HepG2 (cell line): ENCODE results near the gene PTPRM. TPM values are rescaled to one million over a fixed set of nuclear protein-coding genes. Genes with fewer than 3 reads are reported as not detected.

Experiments used
- ATAC-seq: fragments of 200-7000 bp; cut with Tn5 transposase; 3 replicates; pipeline ENCODE4 v1.9.1; 2020; ENCODE audit warnings: mild to moderate bottlenecking, moderate library complexity
- BruUV-seq: library from RNA; stranded (reverse); fragments of 400-500 nt; replicated peaks from 2 replicates; lab custom pipeline; 2021; lab: Mats Ljungman, UMichigan
- CTCF ChIA-PET: fragments of 300-600 bp; formaldehyde crosslinking; extraction: SDS; loops from one replicate; lab custom pipeline; 2021; ENCODE audit warnings: low total read pairs, inconsistent platforms, low intra/inter-chr PET ratio; lab: Yijun Ruan, JAX
- POLR2A ChIA-PET: fragments of 350-600 bp; sonication (Branson Sonifier 250); formaldehyde crosslinking; loops from one replicate; lab custom pipeline; 2020; ENCODE audit warnings: antibody characterized with exemption, inconsistent platforms; lab: Yijun Ruan, JAX
- DNase-seq: peaks from one replicate; pipeline ENCODE4 v3.0.0-alpha.2; 2015; ENCODE audit warnings: low spot score
- FAIRE-seq: peaks from 3 replicates; lab custom pipeline; 2011; peaks lifted over from hg19 to GRCh38; lab: Jason Lieb, UNC
- H2AFZ ChIP-seq: one replicate; pipeline ENCODE4 v1.6.1; 2011; ENCODE audit warnings: low read length, inconsistent platforms
- H3K27ac ChIP-seq: fragments of 300-600 bp; 3 replicates; pipeline ENCODE4 v1.8.0; 2011; ENCODE audit warnings: mixed run types, mild to moderate bottlenecking, mixed read lengths, low read length, inconsistent platforms; ENCODE audit not compliant: insufficient read depth; ENCODE audit errors: extremely low read length
- H3K27me3 ChIP-seq, 2 experiments: fragments of 200-600 bp in 1 of 2; 2 replicates in 1 of 2; 3 replicates in 1 of 2; pipeline versions ENCODE4 v1.6.0 to v1.8.0; 2011; ENCODE audit warnings: low read length in 2 of 2, mild to moderate bottlenecking in 2 of 2, moderate library complexity in 2 of 2, inconsistent platforms in 1 of 2; ENCODE audit not compliant: insufficient read depth in 2 of 2, control insufficient read depth in 1 of 2
- H3K36me3 ChIP-seq, 2 experiments: fragments of 200-600 bp in 1 of 2; replicated peaks in 1 of 2; 2 replicates in 1 of 2; 3 replicates in 1 of 2; pipeline versions ENCODE4 v1.5.1 to v1.8.0; 2011; ENCODE audit warnings: low read length in 2 of 2, inconsistent platforms in 1 of 2; ENCODE audit not compliant: insufficient read depth in 2 of 2, control insufficient read depth in 1 of 2
- H3K4me1 ChIP-seq: 2 replicates; pipeline ENCODE4 v1.5.1; 2012; ENCODE audit warnings: low read length, inconsistent platforms; ENCODE audit not compliant: insufficient read depth
- H3K4me2 ChIP-seq: 2 replicates; pipeline ENCODE4 v1.6.0; 2011; ENCODE audit warnings: low read depth, low read length, inconsistent platforms
- H3K4me3 ChIP-seq, 3 experiments: fragments of 200-600 bp in 1 of 3; sonication (generic), shearing (Covaris generic) in 1 of 3; replicated peaks in 1 of 3; 2 replicates each; pipeline ENCODE4 v1.5.1; 2011 to 2016; ENCODE audit warnings: low read length in 3 of 3, inconsistent platforms in 2 of 3, low read depth in 2 of 3, mild to moderate bottlenecking in 2 of 3, control low read depth in 1 of 3, mixed read lengths in 1 of 3; ENCODE audit not compliant: insufficient read depth in 1 of 3
- H3K79me2 ChIP-seq: one replicate; pipeline ENCODE4 v1.6.1; 2011; ENCODE audit warnings: low read length, inconsistent platforms; ENCODE audit not compliant: insufficient read depth
- H3K9ac ChIP-seq: 2 replicates; pipeline ENCODE4 v1.6.0; 2011; ENCODE audit warnings: mild to moderate bottlenecking, low read depth, low read length, inconsistent platforms; ENCODE audit not compliant: insufficient read depth
- H3K9me3 ChIP-seq: 2 replicates; pipeline ENCODE4 v1.5.1; 2012; ENCODE audit warnings: mild to moderate bottlenecking, low read length
- H4K20me1 ChIP-seq: 2 replicates; pipeline ENCODE4 v1.6.0; 2011; ENCODE audit warnings: inconsistent platforms, mild to moderate bottlenecking, low read length, moderate library complexity; ENCODE audit not compliant: insufficient read depth
- SMC3 ChIP-seq: IDR thresholded peaks from 2 replicates; pipeline ENCODE4 v1.6.1; 2011; ENCODE audit warnings: low read length, improper control_type of control experiment
- ZHX2 ChIP-seq, 2 experiments: sonication (generic) in 1 of 2; formaldehyde crosslinking in 1 of 2; IDR thresholded peaks; 2 replicates each; pipeline versions ENCODE4 v1.6.1 to v1.9.0; 2014 to 2022; ENCODE audit warnings: antibody characterized with exemption in 1 of 2, borderline replicate concordance in 1 of 2, inconsistent platforms in 1 of 2, low read depth in 1 of 2, missing genetic modification reagents in 1 of 2
- WGBS: methylation state at CpG from one replicate; pipeline ENCODE4 v1.1.6; 2017; ENCODE audit warnings: low lambda C conversion rate; 5-methylcytosine and 5-hydroxymethylcytosine counted together
- in situ Hi-C: cut with HindIII; loops from 2 replicates; pipeline ENCODE4 v1.10.0; 2017; ENCODE audit warnings: low pct_unique_long_range_greater_than_20kb; ENCODE audit not compliant: extremely low pct_ligation_motif_present
- intact Hi-C: fragments of 100-400 bp; cut with micrococcal nuclease; formaldehyde crosslinking; loops from one replicate; pipeline ENCODE4 v1.10.0; 2022; ENCODE audit not compliant: unreplicated experiment
- polyA plus RNA-seq, 8 experiments: library from polyadenylated mRNA; depleted of rRNA in 3 of 8; stranded (reverse) in 7 of 8; unstranded in 1 of 8; fragments of >200 nt; fragmentation: Illumina TruSeq in 4 of 8; extraction: Trizol in 4 of 8; gene quantifications; 2 replicates each; pipeline versions ENCODE4 v1.2.1 to v1.2.3, GENCODE V29; 2011 to 2016; ENCODE audit warnings: low read depth in 4 of 8, missing spikeins in 1 of 8, mixed read lengths in 1 of 8; ENCODE audit not compliant: insufficient read depth in 1 of 8
- total RNA-seq, 5 experiments: library from RNA; depleted of rRNA; stranded (reverse); fragments of >200 nt; fragmentation: Illumina TruSeq; extraction: Trizol; gene quantifications; 2 replicates each; pipeline ENCODE4 v1.2.3, GENCODE V29; 2016; ENCODE audit warnings: low read depth in 1 of 5

PTPRM gene
- total and polyA plus RNA-seq, 2 of the 13 experiments (the other 11 are each of a cell fraction or from before 2014, with no cell fraction given), result 12.6 to 108 TPM

DNA sequence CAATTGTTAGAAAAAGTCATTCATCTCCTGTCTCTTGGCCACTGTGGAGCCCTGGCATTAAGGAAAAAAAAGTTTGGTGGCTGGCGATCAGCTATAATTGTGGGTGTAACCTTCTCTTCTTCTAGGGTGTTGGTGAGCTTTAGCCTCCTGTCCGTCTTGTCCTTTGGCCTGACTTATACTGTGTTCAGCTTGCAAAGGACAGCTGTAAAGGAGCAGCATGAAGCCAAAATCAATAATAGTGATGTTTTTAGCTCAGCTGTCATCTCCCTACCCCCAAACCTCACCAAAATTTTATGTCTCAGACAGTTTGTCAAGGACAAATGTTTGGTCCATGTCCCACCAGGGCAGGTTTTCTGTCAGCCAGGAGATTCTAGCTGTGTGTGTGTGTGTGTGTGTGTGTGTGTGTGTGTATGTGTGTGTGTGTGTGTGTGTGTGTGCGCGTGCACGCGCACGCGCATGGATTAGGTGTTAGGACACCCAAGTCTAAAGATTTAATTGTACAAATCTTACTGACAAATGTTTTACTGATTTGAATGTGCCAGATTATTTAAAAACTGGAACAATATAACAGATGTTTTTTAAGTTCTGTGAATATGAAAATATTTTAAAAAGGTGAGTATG lies 109.2 kb downstream of the PTPRM start:
- Histone ChIP-seq H3K4me3 (no peak overlapping the region), H3K79me2 (peaks cover 2% of the 10 kb centered on the region), H3K36me3 (no peaks in the 10 kb centered on the region), H2AFZ (no peak overlapping the region), H3K4me2 (no peak overlapping the region), H3K27ac (no peak overlapping the region), H3K4me1 (no peaks in the 10 kb centered on the region), H3K27me3 (no peaks in the 10 kb centered on the region), H3K9me3 (no peaks in the 10 kb centered on the region), H3K9ac (no peak overlapping the region), H4K20me1 (no peaks in the 10 kb centered on the region)
- WGBS, result 98% methylated on average over 8 of the region's 8 CpGs
- POLR2A ChIA-PET, result no interaction called here
- CTCF ChIA-PET, result no interaction called here
- FAIRE-seq, result no peak
- intact Hi-C loops, result no loop called here
- no peak for DNase-seq
- TF ChIP-seq SMC3 (no peak), ZHX2 (IDR thresholded peaks at IDR 0.05; ENCODE audit: low read depth) (no peak), ZHX2 (CRISPR knock-in tag; IDR thresholded peaks at IDR 0.05; ENCODE audit: borderline replicate concordance) (no peak)
- no TSS peak for BruUV-seq
- in situ Hi-C loops, result no loop called here
- no peak for ATAC-seq
